Measurements from ENCODE around the gene RGS6.
A peak's percentile ranks its signal among the peaks of the same experiment; 100 is the strongest.

RGS6 gene

GRCh38 chr14:72418806-72419205, 486.6 kb downstream of the RGS6 start:
- no peak for DNase-seq

DNA sequence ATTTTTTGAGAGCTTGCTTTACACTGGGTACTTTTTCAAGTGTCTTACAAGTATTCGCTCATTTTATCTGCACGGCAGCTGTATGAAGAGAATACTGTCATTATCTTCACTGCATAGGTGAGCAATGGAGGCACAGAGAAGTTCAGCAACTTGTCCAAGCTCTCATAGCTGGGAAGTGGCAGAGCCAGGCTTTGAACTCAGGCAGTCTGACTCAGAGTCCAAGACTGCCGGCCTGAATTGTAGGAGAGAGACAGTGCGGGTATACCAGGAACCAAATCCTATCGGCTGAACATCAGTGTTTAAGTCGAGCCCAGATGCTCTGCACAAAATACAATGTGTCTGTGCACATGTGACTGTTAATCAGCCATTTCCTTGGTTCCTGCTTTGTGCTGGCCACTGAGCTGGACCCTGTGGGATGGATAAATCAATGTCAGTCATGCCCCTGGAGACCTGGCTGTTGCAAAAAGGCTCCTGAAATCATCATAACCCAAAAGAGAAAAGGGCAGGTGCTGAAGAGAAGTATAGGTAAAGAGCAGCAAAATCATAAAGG, 487.1 kb downstream of the RGS6 start:
- DNase-seq: no peak

DNA sequence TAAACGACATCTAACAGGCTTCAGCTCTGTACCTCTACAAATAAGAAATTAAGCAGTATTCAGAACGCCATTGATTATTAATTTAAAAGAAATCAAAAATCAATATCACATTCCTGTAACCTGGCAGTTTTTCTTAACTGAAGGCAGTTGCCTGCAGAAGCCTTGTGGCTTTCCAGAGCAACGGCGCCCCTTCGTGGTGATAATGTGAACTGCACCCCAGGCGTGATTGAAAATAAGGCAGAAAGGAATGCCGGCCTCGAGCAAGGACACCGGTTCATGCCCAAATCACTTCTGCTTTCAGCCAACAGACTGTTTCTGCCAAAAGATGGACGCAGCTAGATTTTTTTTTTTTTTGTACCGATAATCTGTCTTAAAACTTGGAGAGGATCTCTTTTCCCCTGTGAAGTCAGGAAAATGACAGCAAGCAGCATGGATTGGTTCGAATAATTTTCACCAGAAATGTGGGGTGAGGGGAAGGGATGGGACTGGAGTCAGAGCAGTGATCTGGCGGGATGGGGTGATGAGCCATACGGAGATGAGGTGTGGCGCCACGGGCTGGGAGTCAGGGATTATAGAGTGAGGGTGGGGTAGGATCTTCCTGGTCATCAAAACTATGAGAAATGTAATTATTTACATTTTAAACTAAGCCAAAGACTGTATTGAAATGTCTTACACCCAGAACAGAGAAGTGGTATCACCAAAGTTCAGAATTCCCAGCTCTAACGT, 488.7 kb downstream of the RGS6 start:
- no peak for DNase-seq

GRCh38 chr14:72423957-72424356, 491.7 kb downstream of the RGS6 start:
- no peak for DNase-seq

GRCh38 chr14:72430457-72430856, 498.2 kb downstream of the RGS6 start:
- no peak for DNase-seq

DNA sequence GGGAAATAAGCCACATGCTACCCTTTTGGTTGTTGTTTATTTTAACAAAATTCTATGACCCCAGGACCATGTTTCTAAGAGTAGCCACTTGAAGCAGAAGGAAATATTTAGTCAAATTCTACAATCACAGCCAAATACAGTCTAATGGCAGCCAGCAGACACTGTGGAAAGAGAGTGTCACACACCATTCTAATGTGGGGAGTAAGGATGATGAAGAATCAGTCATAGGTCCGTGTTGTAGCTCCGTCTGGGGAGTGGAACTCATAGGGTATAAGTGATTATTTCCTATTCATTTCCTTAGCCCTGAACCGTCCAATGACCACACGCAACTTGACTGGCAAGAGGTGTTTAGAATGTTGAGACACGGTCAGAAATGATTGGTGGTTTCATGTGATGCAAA, 500.5 kb downstream of the RGS6 start:
- DNase-seq: no peak

- DNase-seq: no peak
These were observed 501.3 kb downstream of the RGS6 start for GRCh38 chr14:72433511-72433910.

GRCh38 chr14:72434856-72435255, 502.6 kb downstream of the RGS6 start:
- DNase-seq: no peak

- DNase-seq: no peak
These were observed 507.5 kb downstream of the RGS6 start for GRCh38 chr14:72439707-72440106.

DNA sequence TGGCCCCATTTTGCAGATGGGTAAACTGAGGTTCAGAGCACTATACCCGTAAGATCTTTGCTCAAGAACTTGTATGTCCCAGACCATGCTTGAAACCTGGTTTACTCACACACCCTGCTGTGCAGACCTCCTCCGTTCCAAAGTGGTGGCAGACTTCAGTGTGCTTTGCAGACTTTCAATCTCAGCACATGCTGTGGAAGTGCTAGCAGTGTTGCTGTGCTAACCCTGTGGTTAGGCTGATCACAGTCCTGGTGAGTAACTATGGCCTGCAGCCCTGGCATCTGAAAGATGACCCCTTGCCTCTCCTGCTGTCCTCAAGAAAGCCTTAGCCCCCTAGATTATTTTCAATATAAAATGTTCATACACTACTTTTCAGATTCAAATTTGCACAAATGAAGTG, 511.0 kb downstream of the RGS6 start:
- DNase-seq: no peak

- DNase-seq: no peak
These were observed 511.8 kb downstream of the RGS6 start for GRCh38 chr14:72443991-72444441.

DNA sequence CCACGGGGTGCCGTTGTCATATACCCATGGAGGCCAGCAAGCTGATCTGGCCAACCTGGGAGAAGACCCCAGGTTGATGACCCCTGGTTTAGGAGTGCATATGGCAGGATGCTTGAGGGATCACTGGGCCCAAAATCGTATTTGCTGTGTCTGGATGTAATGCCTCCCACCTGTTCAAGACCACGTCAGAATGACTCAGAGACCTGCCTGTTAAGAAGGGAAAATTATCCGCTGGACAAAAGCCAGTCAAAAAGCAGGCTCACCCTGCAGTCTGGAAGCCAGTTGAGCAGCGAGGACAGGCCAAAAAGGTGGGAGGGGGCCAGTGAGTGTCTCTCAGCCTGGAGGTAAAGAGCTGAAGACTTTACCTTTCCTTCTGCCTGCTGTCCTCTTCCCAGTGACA, 512.5 kb downstream of the RGS6 start:
- no peak for DNase-seq

- no peak for DNase-seq
These were observed 516.0 kb downstream of the RGS6 start for GRCh38 chr14:72448212-72448611.

GRCh38 chr14:72450473-72451044, 518.3 kb downstream of the RGS6 start:
- DNase-seq: no peak

GRCh38 chr14:72451054-72451972, 519.1 kb downstream of the RGS6 start:
- no peak for DNase-seq

- DNase-seq: no peak
These were observed 520.5 kb downstream of the RGS6 start for GRCh38 chr14:72452774-72453173.

- DNase-seq: no peak
These were observed 522.3 kb downstream of the RGS6 start for GRCh38 chr14:72454388-72455160.

- no peak for DNase-seq
These were observed 525.4 kb downstream of the RGS6 start for GRCh38 chr14:72457641-72458040.

DNA sequence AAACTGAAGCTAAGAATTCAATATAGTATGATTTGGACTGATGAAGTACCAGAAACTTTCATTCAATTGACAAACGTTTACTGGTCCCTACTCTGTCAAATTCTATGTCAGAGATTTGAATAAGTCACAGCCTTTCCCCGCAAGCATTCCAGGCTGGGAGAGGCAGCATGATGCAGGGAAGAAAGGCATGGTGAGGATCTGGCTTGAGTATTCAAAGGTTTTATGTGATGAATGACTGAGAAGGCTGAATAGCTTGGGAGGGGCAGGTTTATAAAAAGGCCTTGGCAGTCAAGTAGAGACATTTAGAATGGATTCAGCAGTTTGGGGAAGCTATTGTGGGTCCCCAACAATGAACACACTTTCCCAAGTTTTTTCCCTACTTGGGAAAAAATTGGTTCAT, 529.8 kb downstream of the RGS6 start:
- DNase-seq: no peak

- peak; percentile 24 for DNase-seq
These were observed 531.1 kb downstream of the RGS6 start for GRCh38 chr14:72463291-72463866.

DNA sequence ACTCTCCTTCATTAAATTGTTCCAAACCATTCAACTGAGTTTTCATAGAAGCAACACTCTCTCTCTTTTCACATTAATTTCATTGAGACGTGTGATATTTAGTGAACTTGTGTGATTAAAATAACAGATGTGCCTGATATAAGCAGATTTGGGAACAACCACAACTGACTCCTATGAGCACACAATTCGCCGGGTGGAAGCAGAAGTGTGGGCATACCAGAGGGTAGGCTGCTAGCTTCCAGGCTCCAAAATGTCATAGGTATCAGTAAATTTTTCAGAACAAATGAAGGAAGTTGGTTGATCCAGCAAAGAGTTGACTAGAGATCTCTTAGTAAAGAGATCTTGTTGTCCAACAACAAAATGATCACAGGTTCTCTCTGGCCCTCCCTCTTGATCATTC, 532.0 kb downstream of the RGS6 start:
- no peak for DNase-seq

- DNase-seq: no peak
These were observed 534.1 kb downstream of the RGS6 start for GRCh38 chr14:72466325-72466724.
